Stomach smooth muscle (tissue), 2 donors: Measurements from ENCODE around the gene ZNF804A.

Experiments used
- H3K27ac ChIP-seq: one replicate; pipeline ENCODE4 v1.7.0; 2013; ENCODE audit warnings: mild to moderate bottlenecking, low read length, inconsistent platforms
- H3K27me3 ChIP-seq, 2 donors: one replicate each; pipeline ENCODE4 v1.7.0; 2013; ENCODE audit warnings: low read length in 2 of 2; ENCODE audit not compliant: insufficient read depth in 2 of 2, control insufficient read depth in 1 of 2
- H3K36me3 ChIP-seq, 2 donors: one replicate each; pipeline ENCODE4 v1.7.0; 2013; ENCODE audit warnings: low read length in 2 of 2; ENCODE audit not compliant: control insufficient read depth in 2 of 2, insufficient read depth in 2 of 2
- H3K4me1 ChIP-seq: one replicate; pipeline ENCODE4 v1.7.0; 2013; ENCODE audit warnings: low read length; ENCODE audit not compliant: control insufficient read depth, insufficient read depth
- H3K4me3 ChIP-seq, 2 donors: one replicate each; pipeline ENCODE4 v1.7.0; 2013; ENCODE audit warnings: low read length in 2 of 2
- H3K9ac ChIP-seq, 2 donors: one replicate each; pipeline ENCODE4 v1.7.0; 2013; ENCODE audit warnings: low read length in 2 of 2, mild to moderate bottlenecking in 1 of 2
- H3K9me3 ChIP-seq, 2 donors: one replicate each; pipeline ENCODE4 v1.7.0; 2013; ENCODE audit warnings: low read length in 2 of 2; ENCODE audit not compliant: control insufficient read depth in 2 of 2
- donor health status: healthy.
- donor health status: Pancreatic carcinoma.

The ZNF804A gene

GRCh38 chr2:184814421-184814820 lies 216.1 kb downstream of the ZNF804A start:
- no peaks in the 10 kb centered on the region for H3K27me3 ChIP-seq
- H3K4me3 ChIP-seq: no peak overlapping the region
- no peak overlapping the region for H3K9ac ChIP-seq
- no peaks in the 10 kb centered on the region for H3K9me3 ChIP-seq
- H3K36me3 ChIP-seq: no peaks in the 10 kb centered on the region
- no peaks in the 10 kb centered on the region for H3K4me1 ChIP-seq
- no peak overlapping the region for H3K27ac ChIP-seq

GRCh38 chr2:184815824-184816223 lies 217.5 kb downstream of the ZNF804A start:
- Histone ChIP-seq H3K27ac (no peak overlapping the region), H3K4me3 (no peak overlapping the region), H3K9ac (no peak overlapping the region), H3K9me3 (no peaks in the 10 kb centered on the region), H3K36me3 (no peaks in the 10 kb centered on the region), H3K27me3 (no peaks in the 10 kb centered on the region), H3K4me1 (no peaks in the 10 kb centered on the region)

GRCh38 chr2:184824597-184824996 lies 226.3 kb downstream of the ZNF804A start:
- no peak overlapping the region for H3K27ac ChIP-seq
- no peak overlapping the region for H3K4me3 ChIP-seq
- H3K36me3 ChIP-seq: no peaks in the 10 kb centered on the region
- no peaks in the 10 kb centered on the region for H3K9me3 ChIP-seq
- H3K9ac ChIP-seq: no peak overlapping the region
- H3K4me1 ChIP-seq: no peaks in the 10 kb centered on the region
- no peaks in the 10 kb centered on the region for H3K27me3 ChIP-seq

GRCh38 chr2:184830531-184830930 lies 232.2 kb downstream of the ZNF804A start:
- Histone ChIP-seq H3K27me3 (no peaks in the 10 kb centered on the region), H3K4me3 (no peak overlapping the region), H3K9ac (no peak overlapping the region), H3K4me1 (no peaks in the 10 kb centered on the region), H3K9me3 (no peaks in the 10 kb centered on the region), H3K27ac (no peak overlapping the region), H3K36me3 (no peaks in the 10 kb centered on the region)

GRCh38 chr2:184834699-184835397 lies 236.5 kb downstream of the ZNF804A start:
- H3K4me1 ChIP-seq: no peaks in the 10 kb centered on the region
- H3K9ac ChIP-seq: no peak overlapping the region
- H3K36me3 ChIP-seq: no peaks in the 10 kb centered on the region
- H3K27ac ChIP-seq: no peak overlapping the region
- no peaks in the 10 kb centered on the region for H3K27me3 ChIP-seq
- no peak overlapping the region for H3K4me3 ChIP-seq
- no peaks in the 10 kb centered on the region for H3K9me3 ChIP-seq

GRCh38 chr2:184835398-184835715 lies 237.0 kb downstream of the ZNF804A start:
- Histone ChIP-seq H3K36me3 (no peaks in the 10 kb centered on the region), H3K4me1 (no peaks in the 10 kb centered on the region), H3K9ac (no peak overlapping the region), H3K27ac (no peak overlapping the region), H3K27me3 (no peaks in the 10 kb centered on the region), H3K9me3 (no peaks in the 10 kb centered on the region), H3K4me3 (no peak overlapping the region)

- no peaks in the 10 kb centered on the region for H3K27me3 ChIP-seq
- H3K9ac ChIP-seq: no peak overlapping the region
- H3K4me3 ChIP-seq: no peak overlapping the region
- no peaks in the 10 kb centered on the region for H3K36me3 ChIP-seq
- H3K4me1 ChIP-seq: no peaks in the 10 kb centered on the region
- H3K9me3 ChIP-seq: no peaks in the 10 kb centered on the region
- H3K27ac ChIP-seq: no peak overlapping the region
Observed at GRCh38 chr2:184847331-184847730, 249.0 kb downstream of the ZNF804A start.

GRCh38 chr2:184849516-184849915 lies 251.2 kb downstream of the ZNF804A start:
- no peak overlapping the region for H3K9ac ChIP-seq
- no peaks in the 10 kb centered on the region for H3K36me3 ChIP-seq
- no peak overlapping the region for H3K27ac ChIP-seq
- H3K9me3 ChIP-seq: no peaks in the 10 kb centered on the region
- no peaks in the 10 kb centered on the region for H3K4me1 ChIP-seq
- H3K4me3 ChIP-seq: no peak overlapping the region
- H3K27me3 ChIP-seq: no peaks in the 10 kb centered on the region

- H3K36me3 ChIP-seq: no peaks in the 10 kb centered on the region
- H3K27ac ChIP-seq: no peak overlapping the region
- no peaks in the 10 kb centered on the region for H3K27me3 ChIP-seq
- H3K4me3 ChIP-seq: no peak overlapping the region
- no peaks in the 10 kb centered on the region for H3K4me1 ChIP-seq
- H3K9me3 ChIP-seq: no peaks in the 10 kb centered on the region
- no peak overlapping the region for H3K9ac ChIP-seq
Observed at GRCh38 chr2:184851576-184851975, 253.2 kb downstream of the ZNF804A start.

GRCh38 chr2:184859187-184859586 lies 260.9 kb downstream of the ZNF804A start:
- Histone ChIP-seq H3K36me3 (no peaks in the 10 kb centered on the region), H3K9me3 (peaks cover 0 to 5% of the 10 kb centered on the region in 2 donors), H3K27me3 (no peaks in the 10 kb centered on the region), H3K4me3 (no peak overlapping the region), H3K27ac (no peak overlapping the region), H3K9ac (no peak overlapping the region), H3K4me1 (no peaks in the 10 kb centered on the region)

- Histone ChIP-seq H3K9me3 (peaks cover 0 to 5% of the 10 kb centered on the region in 2 donors), H3K27ac (no peak overlapping the region), H3K27me3 (no peaks in the 10 kb centered on the region), H3K36me3 (no peaks in the 10 kb centered on the region), H3K9ac (no peak overlapping the region), H3K4me3 (no peak overlapping the region), H3K4me1 (no peaks in the 10 kb centered on the region)
Observed at GRCh38 chr2:184860744-184861143, 262.4 kb downstream of the ZNF804A start.
